HCT116 (cell line): ENCODE data around the gene FBXL17.

ENCODE experiments used
- ELF1 ChIP-seq: IDR thresholded peaks from 2 replicates; pipeline ENCODE4 v1.6.1; 2012; ENCODE audit warnings: low read depth, borderline replicate concordance
- SIN3A ChIP-seq: IDR thresholded peaks from 2 replicates; pipeline ENCODE4 v1.6.1; 2012; ENCODE audit warnings: low read depth
- SP1 ChIP-seq: IDR thresholded peaks from 2 replicates; pipeline ENCODE4 v1.6.1; 2012; ENCODE audit warnings: low read depth
- TF ChIP-seq, protein P1 (sequence below), 3 experiments: fragments of 200-600 bp in 1 of 3; sonication (generic) in 1 of 3; IDR thresholded peaks in 2 of 3; conservative IDR thresholded peaks in 1 of 3; 2 replicates each; pipeline ENCODE4 v1.5.1; 2012 to 2017; ENCODE audit warnings: low read depth in 2 of 3, low read length in 2 of 3, antibody characterized with exemption in 1 of 3, borderline replicate concordance in 1 of 3, control low read depth in 1 of 3, mild to moderate bottlenecking in 1 of 3, mixed read lengths in 1 of 3, mixed run types in 1 of 3, moderate library complexity in 1 of 3; ENCODE audit not compliant: insufficient read depth in 1 of 3
- TF ChIP-seq, protein P2 (sequence below): IDR thresholded peaks from 2 replicates; pipeline ENCODE4 v1.6.1; 2011; ENCODE audit warnings: mild to moderate bottlenecking, low read length, moderate library complexity; ENCODE audit not compliant: insufficient replicate concordance; ENCODE audit errors: extremely low read depth

DNA sequence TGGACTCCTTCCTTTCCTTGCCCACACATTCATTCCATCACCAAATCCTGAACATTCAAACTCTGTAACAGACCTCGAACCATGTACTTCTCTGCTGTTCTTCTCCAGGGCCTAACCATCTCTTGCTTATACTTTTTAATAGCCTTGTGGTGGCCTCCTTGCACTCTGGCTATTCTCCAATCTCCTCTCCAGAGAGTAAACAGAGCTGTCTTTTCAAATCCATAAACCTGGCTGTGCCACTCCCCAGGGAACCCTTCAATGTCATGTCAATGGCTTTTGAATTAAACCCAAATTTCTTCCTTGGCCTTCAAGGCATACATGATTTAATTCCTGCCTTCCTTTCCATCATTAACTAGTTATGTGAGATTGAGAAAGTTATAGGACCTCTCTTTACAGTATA is 433.5 kb downstream of the FBXL17 start:
- TF ChIP-seq SIN3A (no peak), SP1 (no peak), ELF1 (no peak)
- TF ChIP-seq, protein P1, sequence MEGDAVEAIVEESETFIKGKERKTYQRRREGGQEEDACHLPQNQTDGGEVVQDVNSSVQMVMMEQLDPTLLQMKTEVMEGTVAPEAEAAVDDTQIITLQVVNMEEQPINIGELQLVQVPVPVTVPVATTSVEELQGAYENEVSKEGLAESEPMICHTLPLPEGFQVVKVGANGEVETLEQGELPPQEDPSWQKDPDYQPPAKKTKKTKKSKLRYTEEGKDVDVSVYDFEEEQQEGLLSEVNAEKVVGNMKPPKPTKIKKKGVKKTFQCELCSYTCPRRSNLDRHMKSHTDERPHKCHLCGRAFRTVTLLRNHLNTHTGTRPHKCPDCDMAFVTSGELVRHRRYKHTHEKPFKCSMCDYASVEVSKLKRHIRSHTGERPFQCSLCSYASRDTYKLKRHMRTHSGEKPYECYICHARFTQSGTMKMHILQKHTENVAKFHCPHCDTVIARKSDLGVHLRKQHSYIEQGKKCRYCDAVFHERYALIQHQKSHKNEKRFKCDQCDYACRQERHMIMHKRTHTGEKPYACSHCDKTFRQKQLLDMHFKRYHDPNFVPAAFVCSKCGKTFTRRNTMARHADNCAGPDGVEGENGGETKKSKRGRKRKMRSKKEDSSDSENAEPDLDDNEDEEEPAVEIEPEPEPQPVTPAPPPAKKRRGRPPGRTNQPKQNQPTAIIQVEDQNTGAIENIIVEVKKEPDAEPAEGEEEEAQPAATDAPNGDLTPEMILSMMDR (IDR thresholded peaks at IDR 0.05 in 2 of 3, conservative IDR thresholded peaks at IDR 0.05 in 1 of 3; ENCODE audit: borderline replicate concordance in 1 of 3, insufficient read depth in 1 of 3, low read depth in 2 of 3, low read length in 2 of 3) = no peak
- TF ChIP-seq, protein P2, sequence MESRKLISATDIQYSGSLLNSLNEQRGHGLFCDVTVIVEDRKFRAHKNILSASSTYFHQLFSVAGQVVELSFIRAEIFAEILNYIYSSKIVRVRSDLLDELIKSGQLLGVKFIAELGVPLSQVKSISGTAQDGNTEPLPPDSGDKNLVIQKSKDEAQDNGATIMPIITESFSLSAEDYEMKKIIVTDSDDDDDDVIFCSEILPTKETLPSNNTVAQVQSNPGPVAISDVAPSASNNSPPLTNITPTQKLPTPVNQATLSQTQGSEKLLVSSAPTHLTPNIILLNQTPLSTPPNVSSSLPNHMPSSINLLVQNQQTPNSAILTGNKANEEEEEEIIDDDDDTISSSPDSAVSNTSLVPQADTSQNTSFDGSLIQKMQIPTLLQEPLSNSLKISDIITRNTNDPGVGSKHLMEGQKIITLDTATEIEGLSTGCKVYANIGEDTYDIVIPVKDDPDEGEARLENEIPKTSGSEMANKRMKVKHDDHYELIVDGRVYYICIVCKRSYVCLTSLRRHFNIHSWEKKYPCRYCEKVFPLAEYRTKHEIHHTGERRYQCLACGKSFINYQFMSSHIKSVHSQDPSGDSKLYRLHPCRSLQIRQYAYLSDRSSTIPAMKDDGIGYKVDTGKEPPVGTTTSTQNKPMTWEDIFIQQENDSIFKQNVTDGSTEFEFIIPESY = no peak
